ENCODE data around the gene PCNX1.

PCNX1 gene

DNA sequence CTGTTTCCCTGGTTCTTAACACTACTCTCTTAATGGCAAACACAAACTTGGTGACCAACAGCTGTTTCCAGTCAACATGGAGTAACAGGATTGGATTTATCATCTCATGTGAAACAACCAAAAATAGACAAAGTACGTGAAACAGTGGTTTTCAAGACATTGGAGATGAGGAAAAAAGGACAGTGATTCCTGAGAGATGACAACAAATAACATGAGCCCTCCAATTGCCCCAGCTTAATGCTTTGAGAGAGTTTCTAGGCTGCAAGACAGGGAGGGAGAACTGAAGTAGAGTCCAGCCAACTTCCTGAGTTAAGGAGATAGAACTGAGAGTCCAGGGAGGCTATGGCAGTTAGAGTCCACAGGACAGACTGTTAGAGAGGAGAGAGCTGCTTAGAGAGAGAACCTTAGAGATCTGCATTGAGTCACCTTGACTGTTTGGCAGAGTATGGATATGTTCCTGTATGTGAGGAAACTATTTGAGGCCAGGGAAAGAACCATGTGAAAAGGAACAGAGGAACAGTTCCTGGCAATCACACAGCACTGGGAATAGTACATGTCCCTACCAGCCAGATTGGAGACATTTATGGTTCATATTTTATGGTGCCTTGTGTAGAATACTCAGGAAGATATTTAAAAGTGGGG, 106.4 kb downstream of the PCNX1 start:
- TF ChIP-seq, protein P1, sequence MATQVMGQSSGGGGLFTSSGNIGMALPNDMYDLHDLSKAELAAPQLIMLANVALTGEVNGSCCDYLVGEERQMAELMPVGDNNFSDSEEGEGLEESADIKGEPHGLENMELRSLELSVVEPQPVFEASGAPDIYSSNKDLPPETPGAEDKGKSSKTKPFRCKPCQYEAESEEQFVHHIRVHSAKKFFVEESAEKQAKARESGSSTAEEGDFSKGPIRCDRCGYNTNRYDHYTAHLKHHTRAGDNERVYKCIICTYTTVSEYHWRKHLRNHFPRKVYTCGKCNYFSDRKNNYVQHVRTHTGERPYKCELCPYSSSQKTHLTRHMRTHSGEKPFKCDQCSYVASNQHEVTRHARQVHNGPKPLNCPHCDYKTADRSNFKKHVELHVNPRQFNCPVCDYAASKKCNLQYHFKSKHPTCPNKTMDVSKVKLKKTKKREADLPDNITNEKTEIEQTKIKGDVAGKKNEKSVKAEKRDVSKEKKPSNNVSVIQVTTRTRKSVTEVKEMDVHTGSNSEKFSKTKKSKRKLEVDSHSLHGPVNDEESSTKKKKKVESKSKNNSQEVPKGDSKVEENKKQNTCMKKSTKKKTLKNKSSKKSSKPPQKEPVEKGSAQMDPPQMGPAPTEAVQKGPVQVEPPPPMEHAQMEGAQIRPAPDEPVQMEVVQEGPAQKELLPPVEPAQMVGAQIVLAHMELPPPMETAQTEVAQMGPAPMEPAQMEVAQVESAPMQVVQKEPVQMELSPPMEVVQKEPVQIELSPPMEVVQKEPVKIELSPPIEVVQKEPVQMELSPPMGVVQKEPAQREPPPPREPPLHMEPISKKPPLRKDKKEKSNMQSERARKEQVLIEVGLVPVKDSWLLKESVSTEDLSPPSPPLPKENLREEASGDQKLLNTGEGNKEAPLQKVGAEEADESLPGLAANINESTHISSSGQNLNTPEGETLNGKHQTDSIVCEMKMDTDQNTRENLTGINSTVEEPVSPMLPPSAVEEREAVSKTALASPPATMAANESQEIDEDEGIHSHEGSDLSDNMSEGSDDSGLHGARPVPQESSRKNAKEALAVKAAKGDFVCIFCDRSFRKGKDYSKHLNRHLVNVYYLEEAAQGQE (IDR thresholded peaks at IDR 0.05; ENCODE audit: low read depth): no peak
- TF ChIP-seq YY1 (IDR thresholded peaks at IDR 0.05; ENCODE audit: low read depth) (no peak), RAD21 (IDR thresholded peaks at IDR 0.05; ENCODE audit: low read depth) (no peak), FOXM1 (IDR thresholded peaks at IDR 0.05; ENCODE audit: borderline replicate concordance, low read depth) (no peak), CREB1 (IDR thresholded peaks at IDR 0.05; ENCODE audit: low read depth) (no peak), CEBPB (IDR thresholded peaks at IDR 0.05) (no peak), EP300 (IDR thresholded peaks at IDR 0.05; ENCODE audit: borderline replicate concordance) (no peak), TCF12 (IDR thresholded peaks at IDR 0.05; ENCODE audit: low read depth) (no peak)
- TF ChIP-seq, protein P2, sequence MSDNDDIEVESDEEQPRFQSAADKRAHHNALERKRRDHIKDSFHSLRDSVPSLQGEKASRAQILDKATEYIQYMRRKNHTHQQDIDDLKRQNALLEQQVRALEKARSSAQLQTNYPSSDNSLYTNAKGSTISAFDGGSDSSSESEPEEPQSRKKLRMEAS (IDR thresholded peaks at IDR 0.05): no peak

DNA sequence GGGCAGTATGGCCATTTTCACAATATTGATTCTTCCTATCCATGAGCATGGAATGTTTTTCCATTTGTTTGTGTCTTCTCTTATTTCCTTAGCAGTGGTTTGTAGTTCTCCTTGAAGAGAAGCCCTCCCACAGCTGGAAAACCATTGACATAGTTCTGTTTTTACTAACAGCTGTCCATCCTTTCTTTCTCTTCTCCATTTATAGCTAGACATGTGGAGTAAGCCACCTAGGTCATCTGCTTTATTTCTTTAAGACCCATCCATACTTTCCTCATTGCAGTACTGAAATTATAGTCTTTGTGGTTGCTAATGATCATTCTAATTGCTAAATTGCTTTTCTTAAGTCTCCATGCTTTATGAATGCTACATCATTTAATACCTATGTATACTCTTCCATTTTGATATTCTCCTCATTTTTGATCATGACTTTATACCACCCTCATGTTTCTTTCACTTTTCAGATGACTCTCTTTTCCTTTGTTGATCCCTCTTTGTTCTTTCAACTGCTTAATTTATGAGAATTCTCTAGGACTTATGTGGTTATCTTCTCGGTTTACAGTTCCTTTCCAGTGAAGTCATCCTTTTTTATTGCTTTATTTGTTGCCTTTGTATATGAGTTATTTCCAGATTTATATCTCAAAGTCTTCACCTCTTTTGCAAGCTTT, 114.2 kb downstream of the PCNX1 start:
- TF ChIP-seq CEBPB (IDR thresholded peaks at IDR 0.05): no peak
- no peak for TF ChIP-seq NFIC (IDR thresholded peaks at IDR 0.05)
- no peak for TF ChIP-seq TAF1 (IDR thresholded peaks at IDR 0.05; ENCODE audit: low read depth)
- TF ChIP-seq, protein P2 (IDR thresholded peaks at IDR 0.05): no peak
- TF ChIP-seq EGR1 (IDR thresholded peaks at IDR 0.05): no peak
- no peak for TF ChIP-seq CREB1 (IDR thresholded peaks at IDR 0.05; ENCODE audit: low read depth)
- TF ChIP-seq TCF12 (IDR thresholded peaks at IDR 0.05; ENCODE audit: low read depth): no peak

DNA sequence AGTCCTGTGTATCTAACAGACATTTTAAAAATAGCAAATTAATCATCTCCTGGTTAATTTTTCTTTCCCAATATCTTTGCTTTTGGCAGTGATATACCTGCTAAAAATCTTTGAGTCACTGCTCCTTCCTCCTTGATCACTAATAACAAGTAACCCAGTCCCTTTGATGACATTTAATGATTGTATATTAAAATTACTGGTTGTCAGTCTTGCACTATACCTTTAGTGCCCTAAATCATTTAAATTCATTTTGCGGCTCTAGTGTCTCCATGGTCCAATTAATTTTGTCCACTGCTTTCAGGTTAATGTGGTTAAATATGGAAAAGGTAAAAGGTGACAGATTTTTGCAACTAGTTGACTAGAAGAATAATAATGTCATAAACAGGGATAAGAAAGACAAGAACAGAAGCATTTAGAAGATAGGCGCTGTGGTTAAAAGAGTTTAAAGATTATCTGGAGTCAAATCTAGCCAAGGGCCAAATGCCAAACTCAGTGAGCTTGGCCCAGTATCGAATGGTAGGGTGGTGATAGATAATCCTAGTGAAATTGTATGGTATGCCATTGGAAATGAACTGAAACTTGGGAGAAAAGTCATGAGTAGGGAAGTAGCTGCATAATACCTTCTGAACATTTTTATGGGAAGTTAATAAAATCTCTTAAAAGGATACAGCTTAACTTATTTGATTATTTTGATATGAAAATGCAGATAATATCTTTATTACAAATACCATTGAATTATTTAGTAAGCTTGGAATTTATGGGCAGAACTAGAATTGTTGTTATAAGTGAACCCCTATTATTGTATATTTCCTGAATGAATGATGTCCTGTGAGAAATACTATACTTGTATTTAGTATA, 115.0 kb downstream of the PCNX1 start:
- TF ChIP-seq, protein P2 (IDR thresholded peaks at IDR 0.05): no peak
- TF ChIP-seq TAF1 (IDR thresholded peaks at IDR 0.05; ENCODE audit: low read depth) (no peak), CEBPB (IDR thresholded peaks at IDR 0.05) (no peak), EGR1 (IDR thresholded peaks at IDR 0.05) (no peak), EP300 (IDR thresholded peaks at IDR 0.05; ENCODE audit: borderline replicate concordance) (no peak), TCF12 (IDR thresholded peaks at IDR 0.05; ENCODE audit: low read depth) (no peak), FOXM1 (IDR thresholded peaks at IDR 0.05; ENCODE audit: borderline replicate concordance, low read depth) (no peak), RAD21 (IDR thresholded peaks at IDR 0.05; ENCODE audit: low read depth) (no peak), ZBTB7A (IDR thresholded peaks at IDR 0.05; ENCODE audit: low read depth) (no peak), TEAD4 (IDR thresholded peaks at IDR 0.05) (no peak), CREB1 (IDR thresholded peaks at IDR 0.05; ENCODE audit: low read depth) (no peak), YY1 (IDR thresholded peaks at IDR 0.05; ENCODE audit: low read depth) (no peak), NFIC (IDR thresholded peaks at IDR 0.05) (no peak)
- TF ChIP-seq, protein P3, sequence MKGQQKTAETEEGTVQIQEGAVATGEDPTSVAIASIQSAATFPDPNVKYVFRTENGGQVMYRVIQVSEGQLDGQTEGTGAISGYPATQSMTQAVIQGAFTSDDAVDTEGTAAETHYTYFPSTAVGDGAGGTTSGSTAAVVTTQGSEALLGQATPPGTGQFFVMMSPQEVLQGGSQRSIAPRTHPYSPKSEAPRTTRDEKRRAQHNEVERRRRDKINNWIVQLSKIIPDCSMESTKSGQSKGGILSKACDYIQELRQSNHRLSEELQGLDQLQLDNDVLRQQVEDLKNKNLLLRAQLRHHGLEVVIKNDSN (IDR thresholded peaks at IDR 0.05): no peak
- TF ChIP-seq, protein P1 (IDR thresholded peaks at IDR 0.05; ENCODE audit: low read depth): no peak

DNA sequence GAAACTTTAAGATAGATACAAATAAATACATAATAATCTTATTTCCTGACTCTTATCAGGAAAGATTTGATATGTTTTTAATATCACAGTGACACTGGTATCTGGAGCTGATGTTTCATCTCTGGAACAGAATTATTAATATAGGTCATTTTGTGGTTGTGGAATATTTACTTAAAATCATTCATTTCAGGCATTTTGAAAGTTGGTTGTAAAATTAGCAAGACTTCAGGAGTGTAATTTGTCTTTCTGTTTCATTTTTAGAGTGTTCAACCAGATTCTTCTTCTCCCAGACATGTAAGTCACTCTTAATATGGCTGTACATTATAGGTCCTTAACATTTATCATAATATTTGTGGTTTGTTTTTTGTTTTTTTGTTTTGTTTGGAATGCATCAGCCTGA, 115.7 kb downstream of the PCNX1 start:
- TF ChIP-seq, protein P1 (IDR thresholded peaks at IDR 0.05; ENCODE audit: low read depth): no peak
- TF ChIP-seq TAF1 (IDR thresholded peaks at IDR 0.05; ENCODE audit: low read depth): no peak
- TF ChIP-seq EP300 (IDR thresholded peaks at IDR 0.05; ENCODE audit: borderline replicate concordance): no peak
- TF ChIP-seq, protein P2 (IDR thresholded peaks at IDR 0.05): no peak
- no peak for TF ChIP-seq TEAD4 (IDR thresholded peaks at IDR 0.05)
- TF ChIP-seq EGR1 (IDR thresholded peaks at IDR 0.05): no peak
- TF ChIP-seq, protein P3 (IDR thresholded peaks at IDR 0.05): no peak
- no peak for TF ChIP-seq ZBTB7A (IDR thresholded peaks at IDR 0.05; ENCODE audit: low read depth)
- no peak for TF ChIP-seq YY1 (IDR thresholded peaks at IDR 0.05; ENCODE audit: low read depth)
- no peak for TF ChIP-seq RAD21 (IDR thresholded peaks at IDR 0.05; ENCODE audit: low read depth)
- no peak for TF ChIP-seq CEBPB (IDR thresholded peaks at IDR 0.05)
- no peak for TF ChIP-seq TCF12 (IDR thresholded peaks at IDR 0.05; ENCODE audit: low read depth)
- no peak for TF ChIP-seq NFIC (IDR thresholded peaks at IDR 0.05)
- TF ChIP-seq FOXM1 (IDR thresholded peaks at IDR 0.05; ENCODE audit: borderline replicate concordance, low read depth): no peak
- no peak for TF ChIP-seq CREB1 (IDR thresholded peaks at IDR 0.05; ENCODE audit: low read depth)

Data from Ishikawa (cell line).